GM23338 (cell line): Measurements from ENCODE around the gene NFIA. TPM values are rescaled to one million over a fixed set of nuclear protein-coding genes. Genes with fewer than 3 reads are reported as not detected.

Source experiments
- ATAC-seq: fragments of 200-7000 bp; cut with Tn5 transposase; 3 replicates; pipeline ENCODE4 v1.9.1; 2020
- DNase-seq: peaks from one replicate; pipeline ENCODE4 v3.0.0-alpha.2; 2015; ENCODE audit warnings: low spot score
- H2AFZ ChIP-seq: fragments of 200-600 bp; sonication (generic); 2 replicates; pipeline ENCODE4 v1.8.0; 2016; ENCODE audit warnings: antibody characterized with exemption, mild to moderate bottlenecking, moderate library complexity
- H3F3A ChIP-seq: fragments of 200-600 bp; sonication (generic); replicated peaks from 2 replicates; pipeline ENCODE4 v1.8.0; 2017; ENCODE audit warnings: antibody characterized with exemption, mixed run types, low read depth
- H3K27ac ChIP-seq: fragments of 200-600 bp; sonication (generic); 2 replicates; pipeline ENCODE4 v1.6.1; 2016; ENCODE audit warnings: low read depth
- H3K27me3 ChIP-seq: fragments of 200-600 bp; sonication (generic); 2 replicates; pipeline ENCODE4 v1.8.0; 2016; ENCODE audit warnings: mild to moderate bottlenecking, mixed run types, moderate library complexity; ENCODE audit not compliant: insufficient read depth
- H3K36me3 ChIP-seq: fragments of 200-600 bp; sonication (generic); 2 replicates; pipeline ENCODE4 v1.8.0; 2016; ENCODE audit warnings: mild to moderate bottlenecking; ENCODE audit not compliant: insufficient read depth
- H3K4me1 ChIP-seq: fragments of 200-600 bp; sonication (generic); 2 replicates; pipeline ENCODE4 v1.8.0; 2016; ENCODE audit warnings: mild to moderate bottlenecking, moderate library complexity; ENCODE audit not compliant: insufficient read depth
- H3K4me2 ChIP-seq: fragments of 200-600 bp; sonication (generic); 2 replicates; pipeline ENCODE4 v1.7.1; 2017; ENCODE audit warnings: mixed run types
- H3K4me3 ChIP-seq: fragments of 200-600 bp; sonication (generic); 2 replicates; pipeline ENCODE4 v1.6.1; 2016; ENCODE audit warnings: mixed run types
- H3K79me2 ChIP-seq: fragments of 200-600 bp; sonication (generic); replicated peaks from 2 replicates; pipeline ENCODE4 v1.8.0; 2017; ENCODE audit warnings: mild to moderate bottlenecking; ENCODE audit not compliant: insufficient read depth
- H3K9me2 ChIP-seq: fragments of 200-600 bp; sonication (generic); 2 replicates; pipeline ENCODE4 v1.8.0; 2017; ENCODE audit not compliant: insufficient read depth
- H4K20me1 ChIP-seq: fragments of 200-600 bp; sonication (generic); replicated peaks from 2 replicates; pipeline ENCODE4 v1.8.0; 2017; ENCODE audit warnings: mild to moderate bottlenecking; ENCODE audit not compliant: insufficient read depth
- H3K27ac Mint-ChIP-seq: 2 replicates; pipeline ENCODE4 v1.8.0; 2020; ENCODE audit warnings: inconsistent platforms, mild to moderate bottlenecking, moderate library complexity, mixed read lengths
- H3K27me3 Mint-ChIP-seq: 3 replicates; pipeline ENCODE4 v1.8.0; 2022; ENCODE audit warnings: low read depth, mild to moderate bottlenecking, moderate library complexity, mixed read lengths, inconsistent platforms; ENCODE audit not compliant: insufficient read depth, poor library complexity
- H3K36me3 Mint-ChIP-seq: 3 replicates; pipeline ENCODE4 v1.8.0; 2021; ENCODE audit warnings: low read depth, mild to moderate bottlenecking, inconsistent platforms, moderate library complexity, mixed read lengths
- H3K4me1 Mint-ChIP-seq: 3 replicates; pipeline ENCODE4 v1.8.0; 2020; ENCODE audit warnings: mild to moderate bottlenecking, inconsistent platforms, mixed read lengths
- H3K4me3 Mint-ChIP-seq: 3 replicates; pipeline ENCODE4 v1.8.0; 2021; ENCODE audit warnings: moderate library complexity, mild to moderate bottlenecking, inconsistent platforms, mixed read lengths
- H3K9me3 Mint-ChIP-seq: 3 replicates; pipeline ENCODE4 v1.8.0; 2020; ENCODE audit warnings: moderate library complexity, mild to moderate bottlenecking, inconsistent platforms, mixed read lengths
- CREB1 ChIP-seq: fragments of 250-450 bp; sonication (Bioruptor Pico); IDR thresholded peaks from 2 replicates; pipeline ENCODE4 v1.5.0; 2020; ENCODE audit warnings: low read depth, mild to moderate bottlenecking, moderate library complexity
- EZH2 ChIP-seq: fragments of 200-600 bp; sonication (generic); IDR thresholded peaks from one replicate; pipeline ENCODE4 v1.8.0; 2017; ENCODE audit warnings: antibody characterized with exemption, mild to moderate bottlenecking, low read depth; ENCODE audit not compliant: unreplicated experiment
- EZH2phosphoT487 ChIP-seq: fragments of 200-600 bp; sonication (generic); IDR thresholded peaks from one replicate; pipeline ENCODE4 v1.8.1; 2018; ENCODE audit warnings: antibody characterized with exemption; ENCODE audit not compliant: unreplicated experiment
- JUNB ChIP-seq: IDR thresholded peaks from one replicate; pipeline ENCODE4 v1.6.1; 2016; ENCODE audit warnings: antibody characterized with exemption; ENCODE audit not compliant: unreplicated experiment
- NANOG ChIP-seq: IDR thresholded peaks from 2 replicates; pipeline ENCODE4 v1.6.1; 2016; ENCODE audit warnings: antibody characterized with exemption, borderline replicate concordance
- POLR2AphosphoS5 ChIP-seq: IDR thresholded peaks from 2 replicates; pipeline ENCODE4 v1.6.1; 2016; ENCODE audit warnings: antibody characterized with exemption, low read depth
- STAT1 ChIP-seq: IDR thresholded peaks from one replicate; pipeline ENCODE4 v1.6.1; 2016; ENCODE audit warnings: antibody characterized with exemption; ENCODE audit not compliant: unreplicated experiment
- ZNF114 ChIP-seq: fragments of 250-450 bp; sonication (Bioruptor Pico); IDR thresholded peaks from 2 replicates; pipeline ENCODE4 v1.5.0; 2020; ENCODE audit warnings: mild to moderate bottlenecking, moderate library complexity
- ZNF331 ChIP-seq: fragments of 250-450 bp; sonication (Bioruptor Pico); IDR thresholded peaks from 2 replicates; pipeline ENCODE4 v1.5.0; 2020; ENCODE audit warnings: low read depth, mild to moderate bottlenecking, moderate library complexity
- ZNF462 ChIP-seq: fragments of 250-450 bp; sonication (Bioruptor Pico); IDR thresholded peaks from 2 replicates; pipeline ENCODE4 v1.5.0; 2020; ENCODE audit warnings: mild to moderate bottlenecking, moderate library complexity
- polyA plus RNA-seq: library from polyadenylated mRNA; unstranded; fragments of >200 nt; fragmentation: Nextera tagmentation; extraction: Ambion mirVana; gene quantifications from 2 replicates; pipeline ENCODE4 v1.2.1, GENCODE V29; 2016
- total RNA-seq: library from RNA; depleted of rRNA; stranded (reverse); fragments of >200 nt; shearing (Covaris generic); gene quantifications from 2 replicates; pipeline ENCODE4 v1.2.3, GENCODE V29; 2014
- TF ChIP-seq, protein P1 (sequence below), 2 experiments: fragments of 200-600 bp in 1 of 2; sonication (generic) in 1 of 2; conservative IDR thresholded peaks; 2 replicates each; pipeline versions ENCODE4 v1.5.1 to v1.6.1; 2016 to 2017; ENCODE audit warnings: antibody characterized with exemption in 2 of 2, low read depth in 2 of 2, mild to moderate bottlenecking in 2 of 2, moderate library complexity in 1 of 2
- TF ChIP-seq, protein P2 (sequence below): IDR thresholded peaks from 2 replicates; pipeline ENCODE4 v1.6.1; 2016; ENCODE audit warnings: antibody characterized with exemption
- TF ChIP-seq, protein P3 (sequence below): IDR thresholded peaks from one replicate; pipeline ENCODE4 v1.6.1; 2018; ENCODE audit warnings: antibody characterized with exemption; ENCODE audit not compliant: unreplicated experiment

Gene NFIA
- total and polyA plus RNA-seq, 2 experiments from 2014 or later, result 0.97 to 2.3 TPM

DNA sequence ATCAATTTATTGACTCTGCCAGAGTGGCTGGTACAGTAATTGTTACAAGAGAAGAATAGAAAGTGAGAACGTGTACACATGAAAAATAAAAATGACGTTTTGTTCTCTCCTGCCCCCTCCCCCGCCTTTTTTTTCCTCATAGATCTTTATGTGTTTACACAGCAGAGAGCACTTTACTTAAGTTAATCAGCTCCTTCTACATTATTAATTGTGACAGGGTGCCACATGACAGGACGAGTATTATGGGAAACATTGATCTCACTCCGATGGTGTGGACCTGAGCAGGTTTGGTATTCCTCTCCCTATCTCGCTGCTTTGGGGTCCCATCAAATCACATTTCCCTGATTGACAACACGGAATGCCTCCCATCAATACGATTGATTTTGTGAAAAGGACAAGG, 356.9 kb downstream of the NFIA start:
- no peaks in the 10 kb centered on the region for H3K9me3 Mint-ChIP-seq

More for the DNA sequence above, 356.9 kb downstream of the NFIA start:
- Histone ChIP-seq H3K4me3 (no peak overlapping the region), H3F3A (no peaks in the 10 kb centered on the region), H3K27me3 (no peaks in the 10 kb centered on the region), H3K36me3 (no peaks in the 10 kb centered on the region), H3K27ac (no peak overlapping the region), H3K9me2 (no peaks in the 10 kb centered on the region), H3K79me2 (no peaks in the 10 kb centered on the region), H2AFZ (no peak overlapping the region), H3K4me1 (peaks cover 24% of the 10 kb centered on the region), H3K4me2 (no peak overlapping the region), H4K20me1 (no peaks in the 10 kb centered on the region)
- Mint-ChIP-seq H3K4me1 (peaks cover 33% of the 10 kb centered on the region), H3K4me3 (no peak overlapping the region), H3K27ac (no peak overlapping the region), H3K36me3 (no peaks in the 10 kb centered on the region), H3K27me3 (peaks cover 1% of the 10 kb centered on the region)
- no peak for ATAC-seq
- DNase-seq, result no peak
- TF ChIP-seq STAT1 (no peak), EZH2phosphoT487 (no peak), ZNF114 (CRISPR knock-in tag) (no peak), EZH2 (no peak), JUNB (no peak), NANOG (no peak), ZNF462 (CRISPR knock-in tag) (no peak), POLR2AphosphoS5 (no peak), CREB1 (CRISPR knock-in tag) (no peak), ZNF331 (CRISPR knock-in tag) (no peak)
- TF ChIP-seq, protein P1, sequence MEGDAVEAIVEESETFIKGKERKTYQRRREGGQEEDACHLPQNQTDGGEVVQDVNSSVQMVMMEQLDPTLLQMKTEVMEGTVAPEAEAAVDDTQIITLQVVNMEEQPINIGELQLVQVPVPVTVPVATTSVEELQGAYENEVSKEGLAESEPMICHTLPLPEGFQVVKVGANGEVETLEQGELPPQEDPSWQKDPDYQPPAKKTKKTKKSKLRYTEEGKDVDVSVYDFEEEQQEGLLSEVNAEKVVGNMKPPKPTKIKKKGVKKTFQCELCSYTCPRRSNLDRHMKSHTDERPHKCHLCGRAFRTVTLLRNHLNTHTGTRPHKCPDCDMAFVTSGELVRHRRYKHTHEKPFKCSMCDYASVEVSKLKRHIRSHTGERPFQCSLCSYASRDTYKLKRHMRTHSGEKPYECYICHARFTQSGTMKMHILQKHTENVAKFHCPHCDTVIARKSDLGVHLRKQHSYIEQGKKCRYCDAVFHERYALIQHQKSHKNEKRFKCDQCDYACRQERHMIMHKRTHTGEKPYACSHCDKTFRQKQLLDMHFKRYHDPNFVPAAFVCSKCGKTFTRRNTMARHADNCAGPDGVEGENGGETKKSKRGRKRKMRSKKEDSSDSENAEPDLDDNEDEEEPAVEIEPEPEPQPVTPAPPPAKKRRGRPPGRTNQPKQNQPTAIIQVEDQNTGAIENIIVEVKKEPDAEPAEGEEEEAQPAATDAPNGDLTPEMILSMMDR (conservative IDR thresholded peaks at IDR 0.05; ENCODE audit: low read depth in 2 of 2), result no peak
- TF ChIP-seq, protein P2, sequence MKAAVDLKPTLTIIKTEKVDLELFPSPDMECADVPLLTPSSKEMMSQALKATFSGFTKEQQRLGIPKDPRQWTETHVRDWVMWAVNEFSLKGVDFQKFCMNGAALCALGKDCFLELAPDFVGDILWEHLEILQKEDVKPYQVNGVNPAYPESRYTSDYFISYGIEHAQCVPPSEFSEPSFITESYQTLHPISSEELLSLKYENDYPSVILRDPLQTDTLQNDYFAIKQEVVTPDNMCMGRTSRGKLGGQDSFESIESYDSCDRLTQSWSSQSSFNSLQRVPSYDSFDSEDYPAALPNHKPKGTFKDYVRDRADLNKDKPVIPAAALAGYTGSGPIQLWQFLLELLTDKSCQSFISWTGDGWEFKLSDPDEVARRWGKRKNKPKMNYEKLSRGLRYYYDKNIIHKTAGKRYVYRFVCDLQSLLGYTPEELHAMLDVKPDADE, result no peak
- TF ChIP-seq, protein P3, sequence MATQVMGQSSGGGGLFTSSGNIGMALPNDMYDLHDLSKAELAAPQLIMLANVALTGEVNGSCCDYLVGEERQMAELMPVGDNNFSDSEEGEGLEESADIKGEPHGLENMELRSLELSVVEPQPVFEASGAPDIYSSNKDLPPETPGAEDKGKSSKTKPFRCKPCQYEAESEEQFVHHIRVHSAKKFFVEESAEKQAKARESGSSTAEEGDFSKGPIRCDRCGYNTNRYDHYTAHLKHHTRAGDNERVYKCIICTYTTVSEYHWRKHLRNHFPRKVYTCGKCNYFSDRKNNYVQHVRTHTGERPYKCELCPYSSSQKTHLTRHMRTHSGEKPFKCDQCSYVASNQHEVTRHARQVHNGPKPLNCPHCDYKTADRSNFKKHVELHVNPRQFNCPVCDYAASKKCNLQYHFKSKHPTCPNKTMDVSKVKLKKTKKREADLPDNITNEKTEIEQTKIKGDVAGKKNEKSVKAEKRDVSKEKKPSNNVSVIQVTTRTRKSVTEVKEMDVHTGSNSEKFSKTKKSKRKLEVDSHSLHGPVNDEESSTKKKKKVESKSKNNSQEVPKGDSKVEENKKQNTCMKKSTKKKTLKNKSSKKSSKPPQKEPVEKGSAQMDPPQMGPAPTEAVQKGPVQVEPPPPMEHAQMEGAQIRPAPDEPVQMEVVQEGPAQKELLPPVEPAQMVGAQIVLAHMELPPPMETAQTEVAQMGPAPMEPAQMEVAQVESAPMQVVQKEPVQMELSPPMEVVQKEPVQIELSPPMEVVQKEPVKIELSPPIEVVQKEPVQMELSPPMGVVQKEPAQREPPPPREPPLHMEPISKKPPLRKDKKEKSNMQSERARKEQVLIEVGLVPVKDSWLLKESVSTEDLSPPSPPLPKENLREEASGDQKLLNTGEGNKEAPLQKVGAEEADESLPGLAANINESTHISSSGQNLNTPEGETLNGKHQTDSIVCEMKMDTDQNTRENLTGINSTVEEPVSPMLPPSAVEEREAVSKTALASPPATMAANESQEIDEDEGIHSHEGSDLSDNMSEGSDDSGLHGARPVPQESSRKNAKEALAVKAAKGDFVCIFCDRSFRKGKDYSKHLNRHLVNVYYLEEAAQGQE, result no peak
